IPS-18a (cell line): ENCODE data around the gene ANKIB1.
"Not testable (repeated sequence)": the region's sequence is repeated elsewhere in the genome, so short reads cannot be mapped to it uniquely, and the experiment has no call there.

Source experiments
- H3K27ac ChIP-seq: one replicate; pipeline ENCODE4 v1.5.1; 2013; ENCODE audit warnings: low read length
- H3K27me3 ChIP-seq: one replicate; pipeline ENCODE4 v1.6.1; 2013; ENCODE audit warnings: mild to moderate bottlenecking, low read length; ENCODE audit not compliant: control insufficient read depth, insufficient read depth
- H3K36me3 ChIP-seq: one replicate; pipeline ENCODE4 v1.6.1; 2013; ENCODE audit warnings: low read depth, low read length; ENCODE audit not compliant: control insufficient read depth
- H3K4me1 ChIP-seq: one replicate; pipeline ENCODE4 v1.6.1; 2013; ENCODE audit warnings: low read depth, low read length; ENCODE audit not compliant: control insufficient read depth
- H3K4me3 ChIP-seq: one replicate; pipeline ENCODE4 v1.5.1; 2013; ENCODE audit warnings: low read length
- H3K9ac ChIP-seq: one replicate; pipeline ENCODE4 v1.6.1; 2013; ENCODE audit warnings: mild to moderate bottlenecking, low read length, moderate library complexity
- H3K9me3 ChIP-seq: one replicate; pipeline ENCODE4 v1.6.1; 2013; ENCODE audit warnings: low read depth, low read length; ENCODE audit not compliant: control insufficient read depth

The ANKIB1 gene

GRCh38 chr7:92435542-92435941 lies 189.8 kb downstream of the ANKIB1 start:
- H3K4me1 ChIP-seq = peaks cover 13% of the 10 kb centered on the region
- H3K9me3 ChIP-seq = no peaks in the 10 kb centered on the region
- no peaks in the 10 kb centered on the region for H3K27me3 ChIP-seq
- H3K9ac ChIP-seq = no peak overlapping the region
- no peaks in the 10 kb centered on the region for H3K36me3 ChIP-seq
- H3K27ac ChIP-seq = no peak overlapping the region
- H3K4me3 ChIP-seq = no peak overlapping the region

GRCh38 chr7:92436612-92437445 lies 191.1 kb downstream of the ANKIB1 start:
- Histone ChIP-seq H3K9ac (no peak overlapping the region), H3K27me3 (no peaks in the 10 kb centered on the region), H3K36me3 (no peaks in the 10 kb centered on the region), H3K9me3 (no peaks in the 10 kb centered on the region), H3K4me1 (peaks cover 16% of the 10 kb centered on the region), H3K4me3 (no peak overlapping the region), H3K27ac (no peak overlapping the region)

- Histone ChIP-seq H3K9me3 (no peaks in the 10 kb centered on the region), H3K36me3 (no peaks in the 10 kb centered on the region), H3K9ac (no peak overlapping the region), H3K27ac (no peak overlapping the region), H3K4me1 (peaks cover 16% of the 10 kb centered on the region), H3K27me3 (no peaks in the 10 kb centered on the region), H3K4me3 (no peak overlapping the region)
These were observed 192.2 kb downstream of the ANKIB1 start for GRCh38 chr7:92437956-92438491.

- not testable (repeated sequence) for H3K4me1 ChIP-seq, H3K27me3 ChIP-seq, H3K4me3 ChIP-seq, H3K9ac ChIP-seq, H3K27ac ChIP-seq, H3K9me3 ChIP-seq, H3K36me3 ChIP-seq
These were observed 196.9 kb downstream of the ANKIB1 start for GRCh38 chr7:92442720-92443119.

- no peak overlapping the region for H3K27ac ChIP-seq
- peak overlapping the region; percentile 83 for H3K9ac ChIP-seq
- peak overlapping the region; percentile 70 for H3K4me3 ChIP-seq
- no peaks in the 10 kb centered on the region for H3K9me3 ChIP-seq
- peaks cover 3% of the 10 kb centered on the region for H3K4me1 ChIP-seq
- H3K27me3 ChIP-seq = no peaks in the 10 kb centered on the region
- H3K36me3 ChIP-seq = peaks cover 26% of the 10 kb centered on the region
These were observed 201.1 kb downstream of the ANKIB1 start for GRCh38 chr7:92446869-92447344.

GRCh38 chr7:92447345-92448204 lies 201.8 kb downstream of the ANKIB1 start, which contains the start of gene GATAD1:
Gene GATAD1 (plus strand): TSS chr7:92447482. CDS start chr7:92447730, 248 bp downstream.
- Histone ChIP-seq H3K27me3 (no peaks in the 10 kb centered on the region), H3K27ac (peak within 1 kb of the TSS; percentile 70)

GRCh38 chr7:92448205-92448747 lies 202.5 kb downstream of the ANKIB1 start:
- H3K36me3 ChIP-seq = peaks cover 40% of the 10 kb centered on the region

More at GRCh38 chr7:92447345-92448204, 201.8 kb downstream of the ANKIB1 start, which contains the start of gene GATAD1:
- H3K4me1 ChIP-seq = peaks cover 3% of the 10 kb centered on the region
- no peaks in the 10 kb centered on the region for H3K9me3 ChIP-seq
- peak within 1 kb of the TSS; percentile 70 for H3K4me3 ChIP-seq
- peak within 1 kb of the TSS; percentile 83 for H3K9ac ChIP-seq
- peaks cover 33% of the 10 kb centered on the region for H3K36me3 ChIP-seq

More at GRCh38 chr7:92448205-92448747, 202.5 kb downstream of the ANKIB1 start:
- H3K4me1 ChIP-seq = peaks cover 3% of the 10 kb centered on the region
- H3K9me3 ChIP-seq = no peaks in the 10 kb centered on the region
- peak overlapping the region; percentile 70 for H3K4me3 ChIP-seq
- H3K9ac ChIP-seq = peak overlapping the region; percentile 83
- no peak overlapping the region for H3K27ac ChIP-seq
- no peaks in the 10 kb centered on the region for H3K27me3 ChIP-seq
